ENCODE data around the gene PARP1.

GRCh38 chr1:226454349-226454748 lies 46.5 kb upstream of the PARP1 start:
- TF ChIP-seq CTCF (conservative IDR thresholded peaks at IDR 0.05; ENCODE audit: low read depth, low read length): no peak
- no peak for TF ChIP-seq EZH2 (IDR thresholded peaks at IDR 0.05; ENCODE audit: borderline replicate concordance, low read depth, low read length, poor library complexity, severe bottlenecking)

Measured in A673 (cell line).